ENCODE measurements around the gene KCNJ6. TPM values are rescaled to one million over a fixed set of nuclear protein-coding genes. Genes with fewer than 3 reads are reported as not detected.
A peak's percentile ranks its signal among the peaks of the same experiment; 100 is the strongest.

The KCNJ6 gene
- total RNA-seq, 1 donor from 2014 or later: 0.75 TPM

DNA sequence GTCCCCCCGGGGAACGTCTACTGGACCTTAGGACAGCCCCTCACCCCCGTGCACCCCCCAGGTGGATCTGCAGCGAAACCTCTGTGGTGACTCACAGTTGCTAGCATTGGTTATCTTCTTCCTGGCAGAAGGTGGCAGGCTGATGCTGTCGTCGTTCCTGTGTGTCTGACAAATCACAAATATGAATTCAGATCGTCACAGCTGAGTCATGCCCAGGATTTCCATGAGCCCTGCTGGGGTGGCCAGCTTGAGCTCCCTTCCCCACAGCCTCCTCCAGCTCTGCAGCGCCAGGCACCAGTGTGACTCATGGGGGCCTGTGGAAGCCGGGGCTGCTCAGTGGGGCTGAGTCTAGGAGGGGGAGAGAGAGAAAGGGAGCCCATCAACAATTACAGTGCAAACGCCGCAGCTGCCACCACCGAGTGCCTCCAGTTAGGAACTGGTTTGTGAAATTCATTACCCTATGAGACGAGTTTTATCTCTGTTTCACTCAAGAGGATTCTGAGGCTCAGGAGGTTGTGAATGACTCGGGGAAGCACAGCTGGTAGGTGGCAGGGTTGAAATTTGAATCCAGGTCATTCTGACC lies 351.8 kb downstream of the KCNJ6 start:
- H3K9me3 Mint-ChIP-seq: no peaks in the 10 kb centered on the region
- H3K4me3 Mint-ChIP-seq: peak overlapping the region; percentile 67
- H3K27me3 Mint-ChIP-seq (ENCODE audit: low read depth): peaks cover 3% of the 10 kb centered on the region
- H3K27ac Mint-ChIP-seq (ENCODE audit: unreplicated experiment): no peak overlapping the region
- H3K4me1 Mint-ChIP-seq: peaks cover 13% of the 10 kb centered on the region
- TF ChIP-seq, protein P1, sequence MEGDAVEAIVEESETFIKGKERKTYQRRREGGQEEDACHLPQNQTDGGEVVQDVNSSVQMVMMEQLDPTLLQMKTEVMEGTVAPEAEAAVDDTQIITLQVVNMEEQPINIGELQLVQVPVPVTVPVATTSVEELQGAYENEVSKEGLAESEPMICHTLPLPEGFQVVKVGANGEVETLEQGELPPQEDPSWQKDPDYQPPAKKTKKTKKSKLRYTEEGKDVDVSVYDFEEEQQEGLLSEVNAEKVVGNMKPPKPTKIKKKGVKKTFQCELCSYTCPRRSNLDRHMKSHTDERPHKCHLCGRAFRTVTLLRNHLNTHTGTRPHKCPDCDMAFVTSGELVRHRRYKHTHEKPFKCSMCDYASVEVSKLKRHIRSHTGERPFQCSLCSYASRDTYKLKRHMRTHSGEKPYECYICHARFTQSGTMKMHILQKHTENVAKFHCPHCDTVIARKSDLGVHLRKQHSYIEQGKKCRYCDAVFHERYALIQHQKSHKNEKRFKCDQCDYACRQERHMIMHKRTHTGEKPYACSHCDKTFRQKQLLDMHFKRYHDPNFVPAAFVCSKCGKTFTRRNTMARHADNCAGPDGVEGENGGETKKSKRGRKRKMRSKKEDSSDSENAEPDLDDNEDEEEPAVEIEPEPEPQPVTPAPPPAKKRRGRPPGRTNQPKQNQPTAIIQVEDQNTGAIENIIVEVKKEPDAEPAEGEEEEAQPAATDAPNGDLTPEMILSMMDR (conservative IDR thresholded peaks at IDR 0.05): no peak
- no peak for DNase-seq (ENCODE audit: low read depth, low spot score)
- no peaks in the 10 kb centered on the region for H3K36me3 Mint-ChIP-seq (ENCODE audit: low read depth)

DNA sequence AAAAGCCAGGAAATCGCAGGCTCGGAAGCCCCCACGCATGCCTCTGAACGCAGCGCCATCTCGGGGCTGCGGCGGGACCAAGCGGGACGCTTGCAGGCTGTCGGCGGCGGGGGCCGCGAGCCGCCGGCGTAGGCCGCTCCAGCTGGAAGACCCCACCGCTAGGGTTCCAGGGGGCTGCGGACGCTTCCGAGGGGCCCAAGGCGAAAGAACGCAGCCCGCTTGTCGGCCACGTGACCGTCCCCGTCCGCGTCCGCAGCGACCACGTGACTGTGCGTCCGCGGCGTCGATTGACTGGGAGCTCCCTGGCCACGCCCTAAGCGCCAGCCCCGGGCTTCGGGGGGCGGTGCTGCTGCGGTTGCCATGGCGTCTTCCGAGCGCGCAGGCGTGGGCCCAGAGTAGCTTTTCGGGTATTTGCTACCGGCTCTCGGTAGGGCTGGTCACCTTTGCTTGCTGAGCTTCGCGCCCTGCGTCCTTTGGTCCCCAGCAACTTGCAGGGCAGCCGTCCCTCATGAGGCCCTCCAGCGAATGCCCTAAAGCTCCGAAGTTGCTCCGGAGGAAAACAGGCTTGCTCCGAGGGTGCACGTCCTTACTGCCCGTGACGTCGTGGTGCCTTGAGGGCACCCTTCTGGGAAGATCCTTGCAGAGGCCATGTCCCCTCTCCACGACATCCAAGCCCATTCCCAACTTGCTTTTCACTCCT lies 352.5 kb downstream of the KCNJ6 start:
- TF ChIP-seq, protein P1 (conservative IDR thresholded peaks at IDR 0.05): no peak
- peak; percentile 36 for DNase-seq (ENCODE audit: low read depth, low spot score)
- Mint-ChIP-seq H3K27ac (ENCODE audit: unreplicated experiment) (peak overlapping the region; percentile 43), H3K4me3 (peak overlapping the region; percentile 67), H3K4me1 (peaks cover 7% of the 10 kb centered on the region), H3K27me3 (ENCODE audit: low read depth) (peaks cover 3% of the 10 kb centered on the region), H3K36me3 (ENCODE audit: low read depth) (no peaks in the 10 kb centered on the region), H3K9me3 (no peaks in the 10 kb centered on the region)

DNA sequence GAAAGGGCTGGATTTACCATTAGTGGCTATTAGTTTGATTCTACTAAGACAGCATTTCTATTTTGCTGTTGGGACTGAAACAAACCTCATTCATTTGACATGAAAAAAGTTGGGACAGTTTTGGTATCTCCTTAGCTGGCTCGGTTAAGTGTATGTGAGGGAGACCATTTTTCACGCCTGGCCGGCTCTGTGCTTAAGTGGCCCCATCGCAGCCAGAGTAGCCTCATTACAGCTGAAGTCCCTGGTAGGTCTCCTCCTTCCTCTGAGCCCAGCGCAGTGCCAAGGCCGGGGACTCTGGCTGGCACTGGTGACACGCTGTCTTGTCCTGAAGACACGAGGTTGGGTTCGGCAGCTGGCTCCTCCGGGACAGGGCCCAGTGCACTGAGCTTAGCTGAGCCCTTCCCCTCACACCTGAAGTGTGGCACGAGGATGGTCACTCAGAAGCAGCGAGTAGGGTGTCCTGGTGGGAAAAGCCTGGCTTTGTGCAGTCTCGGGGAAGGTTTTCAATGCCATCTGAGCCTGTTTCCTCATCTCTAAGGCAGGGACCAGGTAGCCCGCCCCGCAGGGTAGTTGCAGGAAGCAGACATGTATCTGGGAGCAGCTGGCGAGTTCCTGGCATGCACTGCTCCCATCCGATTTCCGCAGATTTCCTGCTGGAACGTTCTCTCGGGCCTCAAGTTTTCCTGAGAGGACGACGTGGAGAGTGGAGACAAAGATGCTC lies 353.2 kb downstream of the KCNJ6 start:
- no peak overlapping the region for H3K27ac Mint-ChIP-seq (ENCODE audit: unreplicated experiment)
- TF ChIP-seq, protein P1 (conservative IDR thresholded peaks at IDR 0.05): no peak
- peaks cover 3% of the 10 kb centered on the region for H3K27me3 Mint-ChIP-seq (ENCODE audit: low read depth)
- DNase-seq (ENCODE audit: low read depth, low spot score): no peak
- H3K4me1 Mint-ChIP-seq: peaks cover 4% of the 10 kb centered on the region
- H3K9me3 Mint-ChIP-seq: peaks cover 2% of the 10 kb centered on the region
- H3K4me3 Mint-ChIP-seq: no peak overlapping the region
- H3K36me3 Mint-ChIP-seq (ENCODE audit: low read depth): no peaks in the 10 kb centered on the region

DNA sequence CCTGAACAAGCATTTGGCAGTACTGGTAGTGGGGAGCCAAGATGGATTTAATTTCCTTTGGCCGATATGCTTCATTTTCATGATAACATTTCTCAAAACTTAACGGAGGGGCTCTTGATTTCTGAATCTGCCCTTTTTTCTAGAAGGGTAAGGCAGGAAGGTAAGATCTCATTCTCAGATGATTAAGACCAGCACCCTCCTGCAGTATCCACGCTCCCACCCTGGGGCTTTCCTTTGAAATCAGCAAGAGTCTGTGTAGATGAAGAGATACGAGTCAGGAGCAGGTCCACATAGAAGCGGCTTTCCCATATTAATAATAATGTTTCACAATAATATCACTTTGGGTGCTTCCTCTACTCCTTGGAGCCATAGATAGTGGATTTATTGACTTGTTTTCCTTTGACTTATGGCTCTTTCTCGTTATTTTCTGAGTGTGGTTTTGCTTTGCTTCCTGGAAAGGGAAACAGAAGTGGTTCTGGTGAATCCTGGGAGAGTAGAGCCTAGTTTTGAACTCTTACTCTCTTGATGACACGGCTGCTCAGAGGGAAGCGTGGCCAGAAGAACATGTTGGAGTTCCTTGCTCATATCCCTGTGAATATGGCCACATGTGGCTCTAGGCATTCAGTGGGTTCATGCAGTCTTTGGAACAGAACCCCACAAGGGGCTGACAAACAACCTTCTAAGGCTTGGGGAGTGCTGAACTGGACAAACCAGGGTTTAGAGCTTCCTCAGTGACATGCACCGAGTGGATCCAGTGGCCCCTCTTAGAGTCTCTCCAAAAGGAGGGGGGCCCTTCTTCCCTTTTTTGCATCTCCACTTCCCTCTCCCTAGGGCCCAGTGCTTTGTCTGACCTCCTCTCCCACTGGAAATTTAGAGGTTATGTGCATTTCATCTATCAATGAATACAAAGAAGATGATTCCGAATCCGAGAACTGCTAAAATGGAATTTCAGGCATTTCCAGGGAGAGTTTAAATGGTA lies 354.0 kb downstream of the KCNJ6 start:
- TF ChIP-seq, protein P1 (conservative IDR thresholded peaks at IDR 0.05): no peak
- no peak overlapping the region for H3K4me3 Mint-ChIP-seq
- H3K36me3 Mint-ChIP-seq (ENCODE audit: low read depth): no peaks in the 10 kb centered on the region
- no peak overlapping the region for H3K27ac Mint-ChIP-seq (ENCODE audit: unreplicated experiment)
- peaks cover 4% of the 10 kb centered on the region for H3K4me1 Mint-ChIP-seq
- no peak for DNase-seq (ENCODE audit: low read depth, low spot score)
- H3K27me3 Mint-ChIP-seq (ENCODE audit: low read depth): peaks cover 3% of the 10 kb centered on the region
- peaks cover 2% of the 10 kb centered on the region for H3K9me3 Mint-ChIP-seq

DNA sequence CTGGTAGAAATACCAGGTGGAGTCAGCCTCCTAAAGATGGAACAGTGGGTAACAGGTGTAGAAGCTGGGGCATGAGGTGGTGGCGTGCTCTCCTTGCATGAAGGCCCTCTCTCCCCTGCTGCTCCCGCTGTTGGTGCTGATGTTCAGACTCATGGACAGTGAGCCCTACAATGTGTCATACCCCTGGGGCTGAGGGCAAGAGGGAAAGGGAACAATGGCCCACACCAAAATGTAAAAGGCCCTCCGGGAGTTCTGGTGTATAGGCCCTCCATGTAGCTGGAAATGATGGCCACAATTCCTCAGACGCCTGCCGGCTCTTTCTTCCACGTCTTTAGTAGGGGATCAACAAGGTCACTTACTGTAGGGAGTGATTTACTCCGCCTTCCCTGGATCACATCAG lies 354.8 kb downstream of the KCNJ6 start:
- no peak for DNase-seq (ENCODE audit: low read depth, low spot score)
- Mint-ChIP-seq H3K9me3 (peaks cover 2% of the 10 kb centered on the region), H3K4me3 (no peak overlapping the region), H3K27ac (ENCODE audit: unreplicated experiment) (no peak overlapping the region), H3K27me3 (ENCODE audit: low read depth) (peaks cover 3% of the 10 kb centered on the region), H3K36me3 (ENCODE audit: low read depth) (no peaks in the 10 kb centered on the region), H3K4me1 (peaks cover 4% of the 10 kb centered on the region)
- TF ChIP-seq, protein P1 (conservative IDR thresholded peaks at IDR 0.05): no peak

All from neural crest cell (in vitro differentiated cells).